ENCODE data around the gene RBM4B.

Gene RBM4B

GRCh38 chr11:66686801-66687750 is 9.4 kb upstream of the RBM4B start:
- TF ChIP-seq CEBPB (IDR thresholded peaks at IDR 0.05) (no peak), ZBTB7A (IDR thresholded peaks at IDR 0.05; ENCODE audit: low read depth) (no peak), CREB1 (IDR thresholded peaks at IDR 0.05; ENCODE audit: low read depth) (no peak), NFIC (IDR thresholded peaks at IDR 0.05) (no peak), EGR1 (IDR thresholded peaks at IDR 0.05) (no peak)

- TF ChIP-seq EGR1 (IDR thresholded peaks at IDR 0.05): no peak
- TF ChIP-seq CREB1 (IDR thresholded peaks at IDR 0.05; ENCODE audit: low read depth): no peak
- no peak for TF ChIP-seq REST (IDR thresholded peaks at IDR 0.05; ENCODE audit: low read depth)
- no peak for TF ChIP-seq MAX (IDR thresholded peaks at IDR 0.05)
- TF ChIP-seq TCF12 (IDR thresholded peaks at IDR 0.05; ENCODE audit: low read depth): no peak
- no peak for TF ChIP-seq ZBTB7A (IDR thresholded peaks at IDR 0.05; ENCODE audit: low read depth)
- no peak for TF ChIP-seq FOXM1 (IDR thresholded peaks at IDR 0.05; ENCODE audit: borderline replicate concordance, low read depth)
- no peak for TF ChIP-seq EP300 (IDR thresholded peaks at IDR 0.05; ENCODE audit: borderline replicate concordance)
- no peak for TF ChIP-seq TAF1 (IDR thresholded peaks at IDR 0.05; ENCODE audit: low read depth)
- TF ChIP-seq NFIC (IDR thresholded peaks at IDR 0.05): no peak
- TF ChIP-seq USF1 (IDR thresholded peaks at IDR 0.05): no peak
- no peak for TF ChIP-seq CEBPB (IDR thresholded peaks at IDR 0.05)
- no peak for TF ChIP-seq YY1 (IDR thresholded peaks at IDR 0.05; ENCODE audit: low read depth)
- TF ChIP-seq TEAD4 (IDR thresholded peaks at IDR 0.05): no peak
- TF ChIP-seq RAD21 (IDR thresholded peaks at IDR 0.05; ENCODE audit: low read depth): no peak
These were observed 8.6 kb upstream of the RBM4B start for GRCh38 chr11:66686100-66686785.

GRCh38 chr11:66685276-66686099 is 7.8 kb upstream of the RBM4B start:
- no peak for TF ChIP-seq CEBPB (IDR thresholded peaks at IDR 0.05)
- TF ChIP-seq CREB1 (IDR thresholded peaks at IDR 0.05; ENCODE audit: low read depth): no peak
- no peak for TF ChIP-seq EGR1 (IDR thresholded peaks at IDR 0.05)
- no peak for TF ChIP-seq TAF1 (IDR thresholded peaks at IDR 0.05; ENCODE audit: low read depth)
- no peak for TF ChIP-seq MAX (IDR thresholded peaks at IDR 0.05)

GRCh38 chr11:66684635-66685034 is 6.9 kb upstream of the RBM4B start:
- TF ChIP-seq TCF12 (IDR thresholded peaks at IDR 0.05; ENCODE audit: low read depth): no peak
- no peak for TF ChIP-seq FOXM1 (IDR thresholded peaks at IDR 0.05; ENCODE audit: borderline replicate concordance, low read depth)
- no peak for TF ChIP-seq TEAD4 (IDR thresholded peaks at IDR 0.05)
- no peak for TF ChIP-seq CEBPB (IDR thresholded peaks at IDR 0.05)
- no peak for TF ChIP-seq ZBTB7A (IDR thresholded peaks at IDR 0.05; ENCODE audit: low read depth)
- TF ChIP-seq CREB1 (IDR thresholded peaks at IDR 0.05; ENCODE audit: low read depth): no peak
- TF ChIP-seq TAF1 (IDR thresholded peaks at IDR 0.05; ENCODE audit: low read depth): no peak
- TF ChIP-seq EP300 (IDR thresholded peaks at IDR 0.05; ENCODE audit: borderline replicate concordance): no peak
- TF ChIP-seq NFIC (IDR thresholded peaks at IDR 0.05): no peak
- no peak for TF ChIP-seq REST (IDR thresholded peaks at IDR 0.05; ENCODE audit: low read depth)
- no peak for TF ChIP-seq USF1 (IDR thresholded peaks at IDR 0.05)

- TF ChIP-seq CREB1 (IDR thresholded peaks at IDR 0.05; ENCODE audit: low read depth) (no peak), FOXM1 (IDR thresholded peaks at IDR 0.05; ENCODE audit: borderline replicate concordance, low read depth) (no peak), YY1 (IDR thresholded peaks at IDR 0.05; ENCODE audit: low read depth) (no peak), RAD21 (IDR thresholded peaks at IDR 0.05; ENCODE audit: low read depth) (no peak), USF1 (IDR thresholded peaks at IDR 0.05) (no peak), ZBTB7A (IDR thresholded peaks at IDR 0.05; ENCODE audit: low read depth) (no peak), CEBPB (IDR thresholded peaks at IDR 0.05) (no peak), NFIC (IDR thresholded peaks at IDR 0.05) (no peak), TAF1 (IDR thresholded peaks at IDR 0.05; ENCODE audit: low read depth) (no peak)
These were observed 6.2 kb upstream of the RBM4B start for GRCh38 chr11:66683877-66684276.

Data from Ishikawa (cell line).